ENCODE data around the gene LYRM4. TPM values are rescaled to one million over a fixed set of nuclear protein-coding genes. Genes with fewer than 3 reads are reported as not detected.
A peak's percentile ranks its signal among the peaks of the same experiment; 100 is the strongest.

LYRM4 gene
- total and polyA plus RNA-seq, 2 experiments from 2014 or later = 51.0 to 62.0 TPM

GRCh38 chr6:5124526-5124925 is 136.2 kb downstream of the LYRM4 start:
- ATAC-seq (peak; percentile 25; the same call in 1 of the 3 replicates), DNase-seq (ENCODE audit: low spot score) (no peak)
- Mint-ChIP-seq H3K27ac (no peak overlapping the region), H3K4me1 (peaks cover 18% of the 10 kb centered on the region), H3K9me3 (peaks cover 2% of the 10 kb centered on the region; the same call in 1 of the 3 replicates), H3K4me3 (no peak overlapping the region), H3K27me3 (ENCODE audit: insufficient read depth, low read depth, poor library complexity) (peaks cover 2% of the 10 kb centered on the region), H3K36me3 (ENCODE audit: low read depth) (peaks cover 11% of the 10 kb centered on the region)
- H3K4me3 ChIP-seq = no peak overlapping the region
- TF ChIP-seq CREB1 (CRISPR knock-in tag; IDR thresholded peaks at IDR 0.05; ENCODE audit: low read depth) (no peak), EZH2 (IDR thresholded peaks at IDR 0.05; ENCODE audit: low read depth, unreplicated experiment) (no peak), POLR2AphosphoS5 (IDR thresholded peaks at IDR 0.05; ENCODE audit: low read depth) (no peak), NANOG (IDR thresholded peaks at IDR 0.05; ENCODE audit: borderline replicate concordance) (no peak), STAT1 (IDR thresholded peaks at IDR 0.05; ENCODE audit: unreplicated experiment) (no peak), EZH2phosphoT487 (IDR thresholded peaks at IDR 0.05; ENCODE audit: unreplicated experiment) (no peak), ZNF462 (CRISPR knock-in tag; IDR thresholded peaks at IDR 0.05) (no peak), JUNB (IDR thresholded peaks at IDR 0.05; ENCODE audit: unreplicated experiment) (no peak), CTCF (conservative IDR thresholded peaks at IDR 0.05; ENCODE audit: low read depth in 2 of 2) (no peak), ZNF331 (CRISPR knock-in tag; IDR thresholded peaks at IDR 0.05; ENCODE audit: low read depth) (no peak), REST (IDR thresholded peaks at IDR 0.05; ENCODE audit: unreplicated experiment) (no peak), ZNF114 (CRISPR knock-in tag; IDR thresholded peaks at IDR 0.05) (no peak)
- H3K4me1 ChIP-seq (ENCODE audit: insufficient read depth) = no peaks in the 10 kb centered on the region
- H2AFZ ChIP-seq = no peak overlapping the region
- H3F3A ChIP-seq (replicated peaks; ENCODE audit: low read depth) = no peaks in the 10 kb centered on the region
- no peak overlapping the region for H3K27ac ChIP-seq (ENCODE audit: low read depth)
- H3K27me3 ChIP-seq (ENCODE audit: insufficient read depth) = no peaks in the 10 kb centered on the region
- H3K9me2 ChIP-seq (ENCODE audit: insufficient read depth) = no peaks in the 10 kb centered on the region
- H4K20me1 ChIP-seq (replicated peaks; ENCODE audit: insufficient read depth) = no peaks in the 10 kb centered on the region; the same call in 1 of the 2 replicates
- no peaks in the 10 kb centered on the region for H3K79me2 ChIP-seq (replicated peaks; ENCODE audit: insufficient read depth)
- H3K36me3 ChIP-seq (ENCODE audit: insufficient read depth) = no peaks in the 10 kb centered on the region
- no peak overlapping the region for H3K4me2 ChIP-seq
